Vagina (tissue), 2 donors: ENCODE results near the gene SAE1.
A peak's percentile ranks its signal among the peaks of the same experiment; 100 is the strongest.

Source experiments
- CTCF ChIP-seq, 3 experiments: fragments of 450-650 bp in 2 of 3; fragments of 200-600 bp in 1 of 3; sonication (generic) in 1 of 3; IDR thresholded peaks; one replicate each; pipeline ENCODE4 v1.5.1; 2017 to 2019; ENCODE audit warnings: antibody characterized with exemption in 3 of 3, mild to moderate bottlenecking in 2 of 3, moderate library complexity in 2 of 3
- POLR2A ChIP-seq, 2 donors: fragments of 450-650 bp; IDR thresholded peaks; one replicate each; pipeline ENCODE4 v1.6.1; 2017; ENCODE audit warnings: antibody characterized with exemption in 2 of 2, mild to moderate bottlenecking in 2 of 2, moderate library complexity in 2 of 2
- POLR2AphosphoS5 ChIP-seq, 2 donors: sonication (generic); formaldehyde crosslinking; IDR thresholded peaks; one replicate each; pipeline ENCODE4 v1.9.0; 2017; ENCODE audit warnings: antibody characterized with exemption in 2 of 2, mild to moderate bottlenecking in 2 of 2, low read depth in 1 of 2; ENCODE audit not compliant: insufficient read depth in 1 of 2

- TF ChIP-seq POLR2A (IDR thresholded peaks at IDR 0.05) (no peak), POLR2AphosphoS5 (IDR thresholded peaks at IDR 0.05; ENCODE audit: insufficient read depth in 1 of 2, low read depth in 1 of 2) (peak in 1 of 2 donors; percentile 1), CTCF (IDR thresholded peaks at IDR 0.05) (no peak)
Measured at GRCh38 chr19:47158367-47158791, 27.7 kb downstream of the SAE1 start.
